Head of caudate nucleus (tissue), 42 donors: ENCODE results near the gene SCARB1.

Experiments used
- DNase-seq, 42 donors: peaks; one replicate each; pipeline versions ENCODE4 v3.0.0 to v3.0.0-alpha.2; 2020 to 2021; ENCODE audit warnings: mixed read lengths in 7 of 42
- intact Hi-C: fragments of 100-400 bp; cut with DNase I; formaldehyde crosslinking; loops from one replicate; pipeline ENCODE4 v1.15.0; 2022

SCARB1 gene

GRCh38 chr12:124758266-124759220 is 105.1 kb downstream of the SCARB1 start:
- DNase-seq = peak in 13 of 42 donors; percentile 32 to 62 (median 46)
- intact Hi-C loops = no loop called here

- DNase-seq = no peak
- intact Hi-C loops = no loop called here
These were observed 106.3 kb downstream of the SCARB1 start for GRCh38 chr12:124757329-124757728.

GRCh38 chr12:124756760-124757159 is 106.9 kb downstream of the SCARB1 start:
- DNase-seq = no peak

DNA sequence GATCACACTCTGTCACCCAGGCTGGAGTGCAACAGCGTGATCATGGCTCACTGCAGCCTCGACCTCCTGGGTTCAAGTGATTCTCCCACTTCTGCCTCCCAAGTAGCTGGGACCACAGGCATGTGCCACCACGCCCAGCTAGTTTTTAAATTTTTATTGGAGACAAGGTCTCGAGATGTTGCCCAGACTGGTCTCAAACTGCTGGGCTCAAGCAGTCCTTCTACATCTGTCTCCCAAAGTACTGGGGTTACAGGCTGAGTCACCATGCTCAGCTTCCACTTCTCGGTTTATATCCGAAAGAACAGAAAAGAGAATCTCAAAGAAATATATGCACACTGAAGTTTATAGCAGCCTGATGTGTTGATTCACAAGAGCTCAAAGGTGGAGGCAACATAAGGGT is 107.5 kb downstream of the SCARB1 start:
- DNase-seq = no peak
- intact Hi-C loops = no loop called here

More at GRCh38 chr12:124756760-124757159, 106.9 kb downstream of the SCARB1 start:
- intact Hi-C loops = no loop called here

DNA sequence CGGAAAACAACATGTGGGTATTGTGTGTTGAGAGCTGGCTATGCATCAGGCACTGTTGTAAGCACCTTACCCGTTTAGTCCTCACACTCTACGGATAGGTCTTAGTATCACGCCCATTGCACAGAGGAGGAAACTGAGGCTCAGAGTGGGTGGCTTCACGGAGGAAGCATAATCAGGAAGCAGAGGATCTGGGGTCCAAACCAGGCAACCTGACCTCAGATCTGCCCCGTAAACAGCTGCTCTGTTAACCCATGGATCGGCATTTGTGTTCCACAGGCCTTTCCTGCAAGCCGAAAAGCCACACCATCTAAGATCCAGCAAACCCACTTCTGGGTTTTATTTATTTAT is 107.9 kb downstream of the SCARB1 start:
- intact Hi-C loops = no loop called here

GRCh38 chr12:124754949-124755800 is 108.5 kb downstream of the SCARB1 start:
- intact Hi-C loops = no loop called here
- DNase-seq = peak; percentile 67 to 96 (median 88)

More for the DNA sequence above, 107.9 kb downstream of the SCARB1 start:
- no peak for DNase-seq

GRCh38 chr12:124754491-124754890 is 109.2 kb downstream of the SCARB1 start:
- intact Hi-C loops = no loop called here
- DNase-seq = no peak

DNA sequence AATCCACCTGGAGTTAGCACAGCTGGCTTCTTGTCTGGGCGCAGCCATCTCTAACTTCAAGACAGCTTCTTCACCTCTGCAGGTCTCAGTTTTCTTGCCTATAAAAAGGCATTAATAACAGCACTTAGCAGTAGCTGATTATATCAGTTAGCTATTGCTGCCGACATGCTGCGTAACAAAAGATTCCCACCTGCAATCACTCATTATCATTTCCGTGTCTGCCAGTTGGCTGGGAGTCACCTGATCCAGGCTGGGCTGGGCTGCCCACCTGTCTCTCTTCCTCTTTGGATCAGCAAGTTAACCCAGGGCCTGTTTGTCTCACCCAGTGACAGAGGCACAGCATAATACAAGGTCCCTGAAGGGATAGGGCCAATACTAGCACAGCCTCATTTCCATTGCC is 109.7 kb downstream of the SCARB1 start:
- no peak for DNase-seq
- intact Hi-C loops = no loop called here

GRCh38 chr12:124753228-124753591 is 110.5 kb downstream of the SCARB1 start:
- intact Hi-C loops = no loop called here
- DNase-seq = no peak

- intact Hi-C loops = no loop called here
- peak in 2 of 42 donors; percentile 47 to 62 for DNase-seq
These were observed 111.0 kb downstream of the SCARB1 start for GRCh38 chr12:124752437-124753227.

DNA sequence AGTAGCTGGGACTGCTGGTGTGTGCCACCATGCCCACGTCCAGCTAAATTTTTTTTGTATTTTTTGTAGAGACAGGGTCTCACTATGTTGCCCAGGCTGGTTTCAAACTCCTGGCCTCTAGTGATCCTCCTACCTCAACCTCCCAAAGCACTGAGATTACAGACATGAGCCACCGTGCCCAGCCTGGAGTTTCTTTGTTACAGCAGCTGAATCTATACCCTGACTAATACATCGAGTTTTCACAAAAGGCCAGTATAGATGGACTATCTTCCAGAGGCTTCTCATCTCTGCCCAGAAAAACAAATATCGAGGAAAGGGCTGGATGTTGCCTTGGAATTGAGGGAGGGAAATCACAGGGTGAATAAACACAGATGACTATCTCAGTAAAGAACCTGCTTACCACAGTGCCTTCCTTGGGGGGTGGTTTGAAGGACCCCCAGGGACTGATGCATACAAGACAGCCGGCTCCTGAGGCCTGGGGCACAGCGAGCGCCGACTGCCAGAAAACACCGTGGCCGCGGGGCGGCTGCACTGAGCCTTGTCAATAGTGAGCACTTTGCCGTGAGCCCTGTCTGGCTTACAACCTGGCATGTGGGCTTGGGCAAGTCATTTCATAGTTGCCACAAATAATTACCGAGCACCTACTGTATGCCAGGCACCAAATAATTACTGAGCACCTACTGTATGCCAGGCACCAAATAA is 111.9 kb downstream of the SCARB1 start:
- intact Hi-C loops = no loop called here
- no peak for DNase-seq

DNA sequence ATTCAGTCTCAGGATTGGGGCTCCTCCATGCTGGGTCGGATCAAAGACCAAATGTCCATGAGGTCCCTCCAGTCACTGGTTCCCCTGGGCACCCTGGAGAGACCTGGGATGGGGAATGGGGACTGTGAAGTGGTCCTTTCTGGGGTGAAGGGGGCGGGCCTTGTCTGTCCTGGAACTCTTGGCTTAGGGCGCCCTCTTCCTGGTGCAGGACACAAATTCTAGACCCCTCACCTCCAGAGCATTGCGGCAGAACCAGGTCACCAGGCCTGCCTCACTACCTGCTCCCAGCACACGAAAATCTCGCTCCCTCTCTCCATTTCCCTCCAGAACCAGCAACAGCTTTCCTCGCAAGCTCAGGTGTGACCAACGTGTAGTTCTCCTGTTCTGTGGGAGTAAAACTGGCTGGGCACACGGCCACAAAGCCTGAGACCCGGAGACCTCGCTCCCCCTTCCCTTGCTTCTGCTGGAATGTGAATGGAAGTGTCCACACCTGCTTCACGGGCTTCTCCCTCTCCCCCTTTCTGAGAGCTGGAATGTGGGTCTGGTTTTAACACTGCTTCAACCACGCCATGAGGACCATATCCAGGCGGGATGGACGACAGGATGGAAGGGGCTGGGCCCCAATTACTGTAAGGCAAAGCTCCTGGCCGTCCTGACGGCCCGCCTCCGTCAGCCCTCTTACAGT is 112.7 kb downstream of the SCARB1 start:
- intact Hi-C loops = no loop called here

DNA sequence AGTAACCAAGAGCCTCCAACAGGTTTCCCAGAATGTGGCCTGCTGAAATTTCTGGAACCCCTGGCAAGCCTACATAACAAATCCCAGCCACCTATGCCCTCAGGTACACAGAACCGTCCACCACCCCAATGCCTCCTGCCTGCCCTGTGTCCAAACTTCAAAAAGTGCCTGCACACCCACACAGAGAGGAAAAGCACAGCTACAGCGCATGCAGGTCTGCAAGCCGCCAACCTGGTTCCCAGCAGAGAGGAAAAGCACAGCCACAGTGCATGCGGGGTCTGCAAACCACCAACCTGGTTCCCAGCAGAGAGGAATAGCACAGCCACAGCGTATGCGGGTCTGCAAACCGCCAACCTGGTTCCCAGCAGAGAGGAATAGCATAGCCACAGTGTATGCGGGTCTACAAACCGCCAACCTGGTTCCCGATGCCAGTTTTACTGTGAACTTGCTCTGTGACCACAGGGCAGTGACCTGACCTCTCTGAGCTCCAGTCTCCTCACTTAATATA is 113.5 kb downstream of the SCARB1 start:
- intact Hi-C loops = no loop called here
- DNase-seq = no peak

More for the DNA sequence above, 112.7 kb downstream of the SCARB1 start:
- peak in 1 of 42 donors; percentile 52 for DNase-seq

GRCh38 chr12:124749725-124750124 is 113.9 kb downstream of the SCARB1 start:
- intact Hi-C loops = loop anchor here (5.0 kb wide), 2 partner anchors 87 to 182 kb away; partner anchors contain the start of gene NCOR2
- DNase-seq = no peak

- intact Hi-C loops = loop anchor here (5.0 kb wide), 2 partner anchors 85 to 180 kb away; partner anchors contain the start of gene NCOR2
- DNase-seq = no peak
These were observed 116.1 kb downstream of the SCARB1 start for GRCh38 chr12:124747426-124748161.

GRCh38 chr12:124746649-124747425 is 116.8 kb downstream of the SCARB1 start:
- intact Hi-C loops = loop anchor here (5.0 kb wide), 2 partner anchors 85 to 180 kb away; partner anchors contain the start of gene NCOR2
- no peak for DNase-seq
